PFSK-1 (cell line): ENCODE data around the gene PHC2.

ENCODE experiments used
- FOXP2 ChIP-seq: optimal IDR thresholded peaks from 2 replicates; pipeline ENCODE3; 2011; ENCODE audit warnings: borderline replicate concordance, control low read depth, inconsistent platforms; ENCODE audit not compliant: insufficient read depth; ENCODE audit errors: extremely low read length, extremely low read depth
- POLR2AphosphoS5 ChIP-seq: IDR thresholded peaks from 2 replicates; pipeline ENCODE4 v1.6.1; 2012; ENCODE audit warnings: low read depth, mild to moderate bottlenecking, control low read depth, low read length, moderate library complexity
- REST ChIP-seq, 2 experiments: IDR thresholded peaks; 2 replicates each; pipeline versions ENCODE4 v1.6.1 to v1.8.0; 2011 to 2012; ENCODE audit warnings: low read depth in 2 of 2, low read length in 2 of 2, control low read depth in 1 of 2, inconsistent platforms in 1 of 2, mild to moderate bottlenecking in 1 of 2, moderate library complexity in 1 of 2; ENCODE audit not compliant: insufficient read depth in 1 of 2
- SIN3A ChIP-seq: IDR thresholded peaks from 2 replicates; pipeline ENCODE4 v1.6.1; 2012; ENCODE audit warnings: mild to moderate bottlenecking, low read length, moderate library complexity, borderline replicate concordance; ENCODE audit not compliant: insufficient read depth
- TAF1 ChIP-seq: IDR thresholded peaks from 2 replicates; pipeline ENCODE4 v1.6.1; 2012; ENCODE audit warnings: low read length, control low read depth, borderline replicate concordance; ENCODE audit not compliant: insufficient read depth

PHC2 gene

GRCh38 chr1:33322870-33323585 is 107.9 kb downstream of the PHC2 start:
- TF ChIP-seq SIN3A (no peak), POLR2AphosphoS5 (no peak), FOXP2 (no peak), REST (IDR thresholded peaks at IDR 0.05; ENCODE audit: insufficient read depth in 1 of 2, low read depth in 2 of 2, low read length in 2 of 2) (no peak), TAF1 (no peak)

- TF ChIP-seq FOXP2 = no peak
- no peak for TF ChIP-seq TAF1
These were observed 108.8 kb downstream of the PHC2 start for GRCh38 chr1:33322109-33322508.

GRCh38 chr1:33321178-33321577 is 109.7 kb downstream of the PHC2 start:
- TF ChIP-seq SIN3A (no peak), FOXP2 (no peak), TAF1 (no peak), REST (IDR thresholded peaks at IDR 0.05; ENCODE audit: insufficient read depth in 1 of 2, low read depth in 2 of 2, low read length in 2 of 2) (no peak), POLR2AphosphoS5 (no peak)

- TF ChIP-seq FOXP2 = no peak
- TF ChIP-seq REST (IDR thresholded peaks at IDR 0.05; ENCODE audit: insufficient read depth in 1 of 2, low read depth in 2 of 2, low read length in 2 of 2) = no peak
- no peak; the same call in 1 of the 2 replicates for TF ChIP-seq POLR2AphosphoS5
- no peak for TF ChIP-seq TAF1
- no peak for TF ChIP-seq SIN3A
These were observed 110.2 kb downstream of the PHC2 start, which contains the start of gene A3GALT2 for GRCh38 chr1:33320619-33321165. A3GALT2 (minus strand) TSS chr1:33321098; CDS start chr1:33321098, 0 bp downstream.

GRCh38 chr1:33319949-33320618 is 110.8 kb downstream of the PHC2 start:
- no peak for TF ChIP-seq REST (IDR thresholded peaks at IDR 0.05; ENCODE audit: insufficient read depth in 1 of 2, low read depth in 2 of 2, low read length in 2 of 2)
